Right renal cortex interstitium (tissue), 3 donors: ENCODE results near the gene SH2D2A. TPM values are rescaled to one million over a fixed set of nuclear protein-coding genes. Genes with fewer than 3 reads are reported as not detected.

Experiments
- DNase-seq, 3 donors: peaks; one replicate each; pipeline ENCODE4 v3.0.0-alpha.2; 2013; ENCODE audit warnings: low read depth in 3 of 3, low spot score in 2 of 3
- polyA plus RNA-seq, 3 donors: library from polyadenylated mRNA; unstranded; fragments of 120-200 nt; gene quantifications; one replicate each; pipeline ENCODE4 v1.2.1, GENCODE V29; 2013; ENCODE audit not compliant: insufficient read length in 3 of 3

Gene SH2D2A
- polyA plus RNA-seq, 3 donors = 0.37 to 0.57 (median 0.42) TPM

GRCh38 chr1:156805766-156806511 is 10.7 kb downstream of the SH2D2A start:
- peak in 1 of 3 donors; percentile 75 for DNase-seq

- no peak for DNase-seq
Observed at GRCh38 chr1:156804572-156805243, 11.9 kb downstream of the SH2D2A start.

- DNase-seq = no peak
Observed at GRCh38 chr1:156804026-156804425, 12.6 kb downstream of the SH2D2A start.

GRCh38 chr1:156803086-156803851 is 13.4 kb downstream of the SH2D2A start:
- no peak for DNase-seq

- no peak for DNase-seq
Observed at GRCh38 chr1:156802421-156802935, 14.2 kb downstream of the SH2D2A start.

GRCh38 chr1:156801409-156802121 is 15.1 kb downstream of the SH2D2A start:
- no peak for DNase-seq

- DNase-seq = no peak
Observed at GRCh38 chr1:156797212-156797871, 19.3 kb downstream of the SH2D2A start.

- no peak for DNase-seq
Observed at GRCh38 chr1:156796340-156797097, 20.1 kb downstream of the SH2D2A start.

GRCh38 chr1:156795787-156796186 is 20.9 kb downstream of the SH2D2A start:
- no peak for DNase-seq

- DNase-seq = no peak
Observed at GRCh38 chr1:156795374-156795733, 21.3 kb downstream of the SH2D2A start.

GRCh38 chr1:156794506-156795373 is 21.9 kb downstream of the SH2D2A start:
- no peak for DNase-seq

GRCh38 chr1:156789621-156790318 is 26.9 kb downstream of the SH2D2A start:
- DNase-seq = no peak

GRCh38 chr1:156788136-156788535 is 28.5 kb downstream of the SH2D2A start:
- no peak for DNase-seq

- no peak for DNase-seq
Observed at GRCh38 chr1:156786640-156787039, 30.0 kb downstream of the SH2D2A start.

GRCh38 chr1:156785458-156785857 is 31.2 kb downstream of the SH2D2A start:
- no peak for DNase-seq

GRCh38 chr1:156781585-156782186 is 35.0 kb downstream of the SH2D2A start:
- DNase-seq = no peak

- no peak for DNase-seq
Observed at GRCh38 chr1:156777573-156777972, 39.1 kb downstream of the SH2D2A start.
